SK-N-SH treated with all-trans-retinoic acid at 6 μM for 48 hours (cell line): ENCODE results near the gene ADGRF5.

Source experiments
- ATAC-seq: fragments of 200-7000 bp; cut with Tn5 transposase; 3 replicates; pipeline ENCODE4 v1.9.1; 2020; ENCODE audit warnings: mild to moderate bottlenecking, moderate library complexity
- ARNTL ChIP-seq: fragments of 450-650 bp; formaldehyde crosslinking; IDR thresholded peaks from 2 replicates; pipeline ENCODE4 v1.5.0; 2020; ENCODE audit warnings: low read depth, mild to moderate bottlenecking, moderate library complexity, borderline replicate concordance
- BACH2 ChIP-seq: fragments of 250-450 bp; sonication (Bioruptor Pico); IDR thresholded peaks from 2 replicates; pipeline ENCODE4 v1.9.0; 2021; ENCODE audit warnings: mild to moderate bottlenecking, borderline replicate concordance
- CREB5 ChIP-seq: fragments of 250-450 bp; sonication (Bioruptor Pico); IDR thresholded peaks from 2 replicates; pipeline ENCODE4 v1.5.1; 2020; ENCODE audit warnings: low read depth, mild to moderate bottlenecking, moderate library complexity
- CSDC2 ChIP-seq: fragments of 250-450 bp; sonication (Bioruptor Pico); IDR thresholded peaks from 2 replicates; pipeline ENCODE4 v1.5.0; 2020; ENCODE audit warnings: mild to moderate bottlenecking, moderate library complexity
- CSRNP3 ChIP-seq: fragments of 250-450 bp; sonication (Bioruptor Pico); IDR thresholded peaks from 2 replicates; pipeline ENCODE4 v1.5.1; 2021; ENCODE audit warnings: mild to moderate bottlenecking, moderate library complexity
- ESRRG ChIP-seq: fragments of 250-450 bp; sonication (Bioruptor Pico); IDR thresholded peaks from 2 replicates; pipeline ENCODE4 v1.6.1; 2021; ENCODE audit warnings: mild to moderate bottlenecking
- GLIS3 ChIP-seq: fragments of 250-450 bp; sonication (Bioruptor Pico); IDR thresholded peaks from 2 replicates; pipeline ENCODE4 v1.5.0; 2020; ENCODE audit warnings: mild to moderate bottlenecking, moderate library complexity
- ISL1 ChIP-seq: fragments of 250-450 bp; sonication (Bioruptor Pico); IDR thresholded peaks from 2 replicates; pipeline ENCODE4 v2.1.2; 2022; ENCODE audit warnings: mild to moderate bottlenecking, moderate library complexity
- OSR1 ChIP-seq: fragments of 250-450 bp; sonication (Bioruptor Pico); IDR thresholded peaks from 2 replicates; pipeline ENCODE4 v1.8.0; 2022; ENCODE audit warnings: moderate library complexity, mild to moderate bottlenecking, inconsistent platforms
- POU6F1 ChIP-seq: fragments of 250-450 bp; sonication (Bioruptor Pico); IDR thresholded peaks from 2 replicates; pipeline ENCODE4 v1.8.0; 2021; ENCODE audit warnings: low read depth, mild to moderate bottlenecking, moderate library complexity, borderline replicate concordance
- RARB ChIP-seq: fragments of 250-450 bp; sonication (Bioruptor Pico); IDR thresholded peaks from 2 replicates; pipeline ENCODE4 v1.8.0; 2021; ENCODE audit warnings: mild to moderate bottlenecking, moderate library complexity
- SNAI2 ChIP-seq: fragments of 250-450 bp; sonication (Bioruptor Pico); IDR thresholded peaks from 2 replicates; pipeline ENCODE4 v1.5.0; 2020; ENCODE audit warnings: mild to moderate bottlenecking, moderate library complexity
- TCF4 ChIP-seq: fragments of 250-450 bp; sonication (Bioruptor Pico); IDR thresholded peaks from 2 replicates; pipeline ENCODE4 v1.8.0; 2021; ENCODE audit warnings: mild to moderate bottlenecking, moderate library complexity, borderline replicate concordance
- TOX ChIP-seq: fragments of 250-450 bp; sonication (Bioruptor Pico); IDR thresholded peaks from 2 replicates; pipeline ENCODE4 v1.8.0; 2021; ENCODE audit warnings: mild to moderate bottlenecking, moderate library complexity, borderline replicate concordance
- TSHZ2 ChIP-seq: fragments of 250-450 bp; sonication (Bioruptor Pico); IDR thresholded peaks from 2 replicates; pipeline ENCODE4 v1.5.0; 2020; ENCODE audit warnings: mild to moderate bottlenecking, moderate library complexity
- ZC3H10 ChIP-seq: fragments of 250-450 bp; sonication (Bioruptor Pico); IDR thresholded peaks from 2 replicates; pipeline ENCODE4 v1.5.1; 2021; ENCODE audit warnings: mild to moderate bottlenecking, moderate library complexity
- ZFP3 ChIP-seq: fragments of 250-450 bp; sonication (Bioruptor Pico); IDR thresholded peaks from 2 replicates; pipeline ENCODE4 v1.5.0; 2020; ENCODE audit warnings: mild to moderate bottlenecking, moderate library complexity
- ZFP30 ChIP-seq: fragments of 450-650 bp; formaldehyde crosslinking; IDR thresholded peaks from 2 replicates; pipeline ENCODE4 v1.5.0; 2022; ENCODE audit warnings: mild to moderate bottlenecking, moderate library complexity
- ZNF565 ChIP-seq: fragments of 450-650 bp; formaldehyde crosslinking; conservative IDR thresholded peaks from 2 replicates; pipeline ENCODE4 v1.5.0; 2020; ENCODE audit warnings: low read depth, mild to moderate bottlenecking, moderate library complexity
- ZNF70 ChIP-seq: fragments of 450-650 bp; formaldehyde crosslinking; IDR thresholded peaks from 2 replicates; pipeline ENCODE4 v1.5.0; 2020; ENCODE audit warnings: mild to moderate bottlenecking, moderate library complexity
- ZNF8 ChIP-seq: fragments of 450-650 bp; formaldehyde crosslinking; IDR thresholded peaks from 2 replicates; pipeline ENCODE4 v1.5.0; 2020; ENCODE audit warnings: mild to moderate bottlenecking, moderate library complexity

The ADGRF5 gene

GRCh38 chr6:46947497-46947896 lies 25.8 kb upstream of the ADGRF5 start:
- TF ChIP-seq BACH2 (CRISPR knock-in tag) (no peak), ESRRG (CRISPR knock-in tag) (no peak)
- TF ChIP-seq, all 23 proteins: peak for 0
- no peak for ATAC-seq

GRCh38 chr6:46940433-46941226 lies 18.9 kb upstream of the ADGRF5 start:
- no peak for ATAC-seq
- TF ChIP-seq BACH2 (CRISPR knock-in tag) = no peak
- no peak for TF ChIP-seq ISL1
- TF ChIP-seq TCF4 (CRISPR knock-in tag) = no peak
- TF ChIP-seq TOX (CRISPR knock-in tag) = no peak
- TF ChIP-seq ZNF565 (CRISPR knock-in tag) = no peak
- no peak for TF ChIP-seq OSR1 (CRISPR knock-in tag)
- no peak for TF ChIP-seq SNAI2 (CRISPR knock-in tag)
- TF ChIP-seq CSRNP3 = no peak
- no peak for TF ChIP-seq ESRRG (CRISPR knock-in tag)
- no peak for TF ChIP-seq ZC3H10 (CRISPR knock-in tag)
- TF ChIP-seq CREB5 (CRISPR knock-in tag) = no peak
- TF ChIP-seq TSHZ2 (CRISPR knock-in tag) = no peak
- TF ChIP-seq GLIS3 (CRISPR knock-in tag) = no peak
- TF ChIP-seq ZFP30 = no peak
- no peak for TF ChIP-seq ZNF70 (CRISPR knock-in tag)
- no peak for TF ChIP-seq ZNF8 (CRISPR knock-in tag)
- no peak for TF ChIP-seq POU6F1 (CRISPR knock-in tag)

- ATAC-seq = no peak
- TF ChIP-seq GLIS3 (CRISPR knock-in tag) = no peak
- no peak for TF ChIP-seq TOX (CRISPR knock-in tag)
- TF ChIP-seq RARB (CRISPR knock-in tag) = no peak
- no peak for TF ChIP-seq TCF4 (CRISPR knock-in tag)
- TF ChIP-seq, all 23 proteins: peak for 0
These were observed 15.9 kb upstream of the ADGRF5 start for GRCh38 chr6:46937642-46938041.

GRCh38 chr6:46935687-46936086 lies 13.9 kb upstream of the ADGRF5 start:
- ATAC-seq = no peak
- TF ChIP-seq CREB5 (CRISPR knock-in tag) = no peak
- no peak for TF ChIP-seq ZFP3 (CRISPR knock-in tag)
- no peak for TF ChIP-seq TOX (CRISPR knock-in tag)
- TF ChIP-seq CSDC2 (CRISPR knock-in tag) = no peak
- TF ChIP-seq ZNF8 (CRISPR knock-in tag) = no peak
- no peak for TF ChIP-seq SNAI2 (CRISPR knock-in tag)
- TF ChIP-seq TSHZ2 (CRISPR knock-in tag) = no peak
- no peak for TF ChIP-seq RARB (CRISPR knock-in tag)
- no peak for TF ChIP-seq POU6F1 (CRISPR knock-in tag)
- no peak for TF ChIP-seq OSR1 (CRISPR knock-in tag)
- TF ChIP-seq ARNTL = no peak
- TF ChIP-seq ZFP30 = no peak
- no peak for TF ChIP-seq ISL1
- TF ChIP-seq TCF4 (CRISPR knock-in tag) = no peak
